Duodenal mucosa (tissue), 2 donors: ENCODE data around the gene BMAL2.

Experiments used
- H3K27ac ChIP-seq: one replicate; pipeline ENCODE4 v1.7.0; 2013; ENCODE audit warnings: low read depth, low read length
- H3K27me3 ChIP-seq, 2 donors: one replicate each; pipeline ENCODE4 v1.7.0; 2013; ENCODE audit warnings: low read length in 2 of 2, control low read depth in 1 of 2; ENCODE audit not compliant: insufficient read depth in 2 of 2, control insufficient read depth in 1 of 2
- H3K36me3 ChIP-seq, 2 donors: one replicate each; pipeline ENCODE4 v1.7.0; 2013; ENCODE audit warnings: low read length in 2 of 2, control low read depth in 1 of 2; ENCODE audit not compliant: insufficient read depth in 2 of 2, control insufficient read depth in 1 of 2
- H3K4me1 ChIP-seq, 2 donors: one replicate each; pipeline ENCODE4 v1.7.0; 2013; ENCODE audit warnings: low read length in 2 of 2, control low read depth in 1 of 2; ENCODE audit not compliant: insufficient read depth in 2 of 2, control insufficient read depth in 1 of 2
- H3K4me3 ChIP-seq, 2 donors: one replicate each; pipeline ENCODE4 v1.7.0; 2013; ENCODE audit warnings: low read length in 2 of 2, low read depth in 1 of 2
- H3K9ac ChIP-seq, 2 donors: one replicate each; pipeline ENCODE4 v1.7.0; 2013; ENCODE audit warnings: low read length in 2 of 2, low read depth in 1 of 2
- H3K9me3 ChIP-seq, 2 donors: one replicate each; pipeline ENCODE4 v1.7.0; 2013; ENCODE audit warnings: low read length in 2 of 2, control low read depth in 1 of 2; ENCODE audit not compliant: control insufficient read depth in 1 of 2

Gene BMAL2, protein sequence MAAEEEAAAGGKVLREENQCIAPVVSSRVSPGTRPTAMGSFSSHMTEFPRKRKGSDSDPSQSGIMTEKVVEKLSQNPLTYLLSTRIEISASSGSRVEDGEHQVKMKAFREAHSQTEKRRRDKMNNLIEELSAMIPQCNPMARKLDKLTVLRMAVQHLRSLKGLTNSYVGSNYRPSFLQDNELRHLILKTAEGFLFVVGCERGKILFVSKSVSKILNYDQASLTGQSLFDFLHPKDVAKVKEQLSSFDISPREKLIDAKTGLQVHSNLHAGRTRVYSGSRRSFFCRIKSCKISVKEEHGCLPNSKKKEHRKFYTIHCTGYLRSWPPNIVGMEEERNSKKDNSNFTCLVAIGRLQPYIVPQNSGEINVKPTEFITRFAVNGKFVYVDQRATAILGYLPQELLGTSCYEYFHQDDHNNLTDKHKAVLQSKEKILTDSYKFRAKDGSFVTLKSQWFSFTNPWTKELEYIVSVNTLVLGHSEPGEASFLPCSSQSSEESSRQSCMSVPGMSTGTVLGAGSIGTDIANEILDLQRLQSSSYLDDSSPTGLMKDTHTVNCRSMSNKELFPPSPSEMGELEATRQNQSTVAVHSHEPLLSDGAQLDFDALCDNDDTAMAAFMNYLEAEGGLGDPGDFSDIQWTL

DNA sequence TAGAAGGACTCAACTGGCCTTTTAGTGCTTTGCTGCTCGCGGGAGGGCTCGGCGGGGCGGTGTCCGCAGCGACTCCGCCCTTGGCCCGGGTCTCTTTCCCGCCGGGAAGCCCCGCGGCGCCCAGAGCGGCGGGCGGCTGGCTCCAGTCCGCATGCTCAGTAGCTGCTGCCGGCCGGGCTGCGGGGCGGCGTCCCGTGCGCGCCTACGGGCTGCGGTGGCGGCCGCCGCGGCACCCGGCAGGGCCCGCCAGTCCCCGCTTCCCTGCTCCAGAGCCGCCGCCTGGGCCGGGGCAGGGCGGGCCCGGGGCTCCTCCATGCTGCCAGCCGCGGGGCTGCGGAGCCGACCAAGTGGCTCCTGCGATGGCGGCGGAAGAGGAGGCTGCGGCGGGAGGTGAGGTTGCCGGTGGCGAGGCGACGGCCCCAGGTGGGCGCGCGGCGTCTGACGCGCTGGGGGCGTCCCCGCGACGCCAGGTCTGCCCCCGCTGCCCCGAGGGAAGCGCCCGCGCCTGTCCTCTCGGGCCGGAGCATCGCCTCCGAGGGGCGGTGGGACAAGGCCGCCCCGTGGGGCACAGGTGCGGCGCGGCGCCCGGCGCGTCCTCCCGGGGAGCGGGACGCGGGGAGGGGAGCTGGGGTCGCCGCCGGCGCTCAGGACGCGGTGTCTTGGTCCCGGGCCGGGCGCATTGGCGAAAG lies at the start of gene BMAL2:
BMAL2 (plus strand) TSS at position 123 of the 689 bp plus-strand sequence; CDS start at position 360, 237 bp downstream.
- Histone ChIP-seq H3K9me3 (no peaks in the 10 kb centered on the region), H3K27ac (no peak within 1 kb of the TSS), H3K4me3 (peak within 1 kb of the TSS; percentile 80 to 82), H3K36me3 (no peaks in the 10 kb centered on the region), H3K4me1 (peaks cover 18 to 32% of the 10 kb centered on the region in 2 donors), H3K27me3 (peaks cover 4 to 5% of the 10 kb centered on the region in 2 donors), H3K9ac (peak within 1 kb of the TSS; percentile 26 to 66)

DNA sequence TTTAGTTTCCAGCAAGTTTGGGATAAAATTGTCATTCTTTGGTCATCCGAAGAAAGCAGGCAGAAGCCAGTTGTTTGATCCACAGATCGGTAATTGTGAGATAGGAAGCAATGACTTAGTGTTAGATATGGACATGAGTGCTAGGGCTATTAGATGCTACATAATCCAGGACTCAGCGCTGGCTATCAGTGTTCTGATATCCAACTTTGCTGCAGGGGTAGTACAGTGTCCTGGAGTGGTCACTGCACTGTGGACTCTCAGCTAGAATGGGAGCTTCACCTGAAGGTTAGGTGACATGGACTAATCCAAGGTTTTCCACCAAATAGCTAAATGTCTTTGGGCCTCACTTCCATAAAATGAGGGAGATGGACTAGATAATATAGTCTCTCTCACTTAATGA lies 48.6 kb upstream of the BMAL2 start:
- H3K9me3 ChIP-seq = no peaks in the 10 kb centered on the region
- no peaks in the 10 kb centered on the region for H3K27me3 ChIP-seq
- H3K4me3 ChIP-seq = no peak overlapping the region
- peaks cover 8 to 37% of the 10 kb centered on the region in 2 donors for H3K4me1 ChIP-seq
- H3K9ac ChIP-seq = no peak overlapping the region
- no peaks in the 10 kb centered on the region for H3K36me3 ChIP-seq
- H3K27ac ChIP-seq = no peak overlapping the region

DNA sequence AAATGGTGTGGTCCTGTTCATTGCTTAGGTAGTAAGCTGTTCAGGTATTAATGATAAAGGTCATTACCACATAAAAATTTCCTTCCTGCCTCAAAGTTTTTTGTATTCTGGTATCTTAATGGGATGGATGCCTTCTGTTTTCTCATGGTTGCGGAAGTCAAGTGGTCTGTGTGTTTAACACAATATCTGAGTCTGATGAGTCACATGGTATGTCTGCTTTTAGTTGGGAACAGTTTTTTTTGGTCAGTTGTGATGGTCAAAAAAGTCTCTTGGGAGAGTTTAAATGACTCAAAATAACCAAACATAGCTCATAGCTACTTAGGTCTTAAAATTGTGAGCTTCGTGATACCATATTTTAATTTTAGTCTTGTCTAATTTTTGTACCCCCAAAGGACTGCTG lies 47.9 kb upstream of the BMAL2 start:
- H3K4me3 ChIP-seq = no peak overlapping the region
- no peaks in the 10 kb centered on the region for H3K27me3 ChIP-seq
- H3K27ac ChIP-seq = no peak overlapping the region
- H3K36me3 ChIP-seq = no peaks in the 10 kb centered on the region
- H3K9ac ChIP-seq = no peak overlapping the region
- H3K9me3 ChIP-seq = no peaks in the 10 kb centered on the region
- peaks cover 9 to 41% of the 10 kb centered on the region in 2 donors for H3K4me1 ChIP-seq

DNA sequence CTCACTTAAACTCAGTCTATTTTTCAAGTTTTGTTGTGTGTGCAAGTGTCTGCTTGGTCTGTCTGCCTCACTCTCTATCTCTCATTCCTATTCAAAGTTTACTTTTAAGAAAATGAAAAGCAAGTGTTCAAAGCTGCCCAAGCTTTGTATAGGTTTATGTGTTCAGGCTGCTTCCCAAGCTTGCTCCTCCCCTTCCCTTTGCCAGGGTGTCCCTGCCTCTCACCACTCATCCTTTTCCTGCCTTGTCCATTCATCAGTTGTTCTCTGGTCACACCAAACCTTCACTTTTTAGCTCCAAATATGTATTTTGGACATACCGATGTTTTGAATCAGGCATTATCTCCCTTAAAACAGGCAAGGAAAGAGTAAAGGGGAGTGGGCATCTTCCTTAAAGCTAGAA lies 47.2 kb upstream of the BMAL2 start:
- Histone ChIP-seq H3K36me3 (no peaks in the 10 kb centered on the region), H3K27ac (no peak overlapping the region), H3K4me3 (no peak overlapping the region), H3K9ac (no peak overlapping the region), H3K27me3 (no peaks in the 10 kb centered on the region), H3K9me3 (no peaks in the 10 kb centered on the region), H3K4me1 (peaks cover 10 to 41% of the 10 kb centered on the region in 2 donors)

DNA sequence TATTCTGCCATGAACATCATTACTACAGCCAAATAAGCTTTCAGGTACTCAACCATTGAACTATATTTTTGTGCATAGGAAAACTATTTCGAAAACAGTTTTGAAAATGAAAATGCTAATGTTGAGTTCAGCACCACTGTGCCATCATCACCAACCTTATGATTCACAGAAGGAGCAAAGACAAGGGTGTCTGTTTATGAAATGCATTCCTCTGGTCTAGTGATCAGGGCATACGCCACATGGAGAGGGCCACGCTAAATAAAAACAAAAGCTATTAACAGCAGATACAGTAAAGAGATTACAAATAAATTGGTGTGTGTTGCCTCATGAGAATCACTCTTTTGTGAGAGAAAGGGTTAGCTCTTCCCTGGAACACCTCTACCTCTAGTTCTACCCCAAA lies 43.2 kb upstream of the BMAL2 start:
- Histone ChIP-seq H3K27ac (no peak overlapping the region), H3K36me3 (no peaks in the 10 kb centered on the region), H3K9me3 (no peaks in the 10 kb centered on the region), H3K27me3 (no peaks in the 10 kb centered on the region), H3K4me1 (peaks cover 18 to 37% of the 10 kb centered on the region in 2 donors), H3K4me3 (no peak overlapping the region), H3K9ac (no peak overlapping the region)

DNA sequence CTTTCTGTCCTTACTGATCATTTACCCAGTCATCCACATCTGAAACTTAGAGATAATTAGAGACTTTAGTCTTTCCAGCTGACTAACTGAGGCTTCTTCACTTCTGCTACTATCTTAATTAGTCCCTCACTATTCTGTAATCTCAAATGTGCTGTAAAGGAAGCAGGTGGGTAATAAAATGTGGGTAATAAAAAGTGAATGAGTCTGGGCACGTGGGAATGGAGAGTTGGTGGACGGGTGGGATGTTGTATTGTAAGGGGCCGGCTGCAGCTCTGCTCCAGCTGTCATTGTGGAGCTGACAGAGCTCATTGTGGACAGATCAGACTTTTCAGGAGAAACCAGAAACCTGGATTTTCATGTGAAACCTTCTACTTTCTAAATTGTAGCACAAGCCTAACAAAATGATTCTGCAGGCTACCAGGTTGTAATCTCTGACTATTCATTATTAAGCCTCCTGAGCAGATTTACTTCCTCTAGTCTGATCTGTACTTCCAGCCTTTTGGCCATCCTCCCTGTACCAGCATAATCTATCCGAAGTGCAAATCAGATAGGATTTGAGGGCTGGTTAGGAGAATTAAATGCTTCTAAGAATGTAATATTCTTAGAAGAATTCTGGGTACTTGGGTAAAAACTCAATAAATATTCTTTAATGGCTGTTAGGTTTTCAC lies 42.0 kb upstream of the BMAL2 start:
- H3K27ac ChIP-seq = no peak overlapping the region
- no peaks in the 10 kb centered on the region for H3K36me3 ChIP-seq
- peaks cover 18 to 37% of the 10 kb centered on the region in 2 donors for H3K4me1 ChIP-seq
- H3K9ac ChIP-seq = no peak overlapping the region
- no peaks in the 10 kb centered on the region for H3K9me3 ChIP-seq
- no peaks in the 10 kb centered on the region for H3K27me3 ChIP-seq
- H3K4me3 ChIP-seq = no peak overlapping the region

DNA sequence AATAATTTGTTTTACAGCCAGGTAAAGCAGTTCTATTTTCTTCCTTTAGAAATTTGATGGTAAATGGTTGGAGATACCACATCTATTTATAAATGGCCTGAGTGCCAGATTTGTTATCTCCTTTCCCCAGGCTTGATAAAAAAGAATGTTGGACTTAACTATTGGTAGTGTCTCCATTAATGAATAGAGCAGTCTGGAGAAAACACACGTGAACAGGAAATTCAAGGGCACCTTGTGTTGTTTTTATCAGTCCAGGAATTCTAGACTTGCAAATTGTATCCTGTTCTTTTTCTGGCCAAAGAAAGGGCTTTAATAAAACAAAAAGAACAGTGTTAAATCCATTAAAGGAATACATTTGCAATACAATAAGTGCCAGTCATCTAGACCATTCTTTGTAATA lies 40.8 kb upstream of the BMAL2 start:
- no peaks in the 10 kb centered on the region for H3K9me3 ChIP-seq
- no peak overlapping the region for H3K4me3 ChIP-seq
- no peak overlapping the region for H3K9ac ChIP-seq
- H3K4me1 ChIP-seq = peaks cover 18 to 37% of the 10 kb centered on the region in 2 donors
- H3K27me3 ChIP-seq = no peaks in the 10 kb centered on the region
- H3K36me3 ChIP-seq = no peaks in the 10 kb centered on the region
- no peak overlapping the region for H3K27ac ChIP-seq

DNA sequence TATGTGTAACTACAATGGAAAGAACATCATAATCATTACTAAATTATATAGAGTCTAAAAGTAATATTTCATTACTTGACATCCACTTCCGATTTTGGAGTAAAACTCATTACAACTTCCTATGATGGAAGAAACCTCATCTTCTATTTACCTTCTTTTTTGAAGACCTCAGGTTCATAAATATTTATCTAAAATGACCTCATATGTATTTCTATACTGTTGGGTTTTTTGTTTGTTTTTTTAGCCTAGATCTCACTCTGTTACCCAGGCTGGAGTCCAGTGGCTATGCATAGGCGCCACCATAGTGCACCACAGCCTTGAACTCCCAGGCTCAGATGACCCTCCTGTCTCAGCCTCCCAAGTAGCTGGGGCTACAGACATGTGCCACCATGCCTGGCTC lies 39.9 kb upstream of the BMAL2 start:
- H3K9ac ChIP-seq = no peak overlapping the region
- H3K4me3 ChIP-seq = no peak overlapping the region
- H3K9me3 ChIP-seq = no peaks in the 10 kb centered on the region
- H3K27ac ChIP-seq = no peak overlapping the region
- peaks cover 0 to 1% of the 10 kb centered on the region in 2 donors for H3K36me3 ChIP-seq
- H3K27me3 ChIP-seq = no peaks in the 10 kb centered on the region
- H3K4me1 ChIP-seq = peaks cover 18 to 37% of the 10 kb centered on the region in 2 donors

DNA sequence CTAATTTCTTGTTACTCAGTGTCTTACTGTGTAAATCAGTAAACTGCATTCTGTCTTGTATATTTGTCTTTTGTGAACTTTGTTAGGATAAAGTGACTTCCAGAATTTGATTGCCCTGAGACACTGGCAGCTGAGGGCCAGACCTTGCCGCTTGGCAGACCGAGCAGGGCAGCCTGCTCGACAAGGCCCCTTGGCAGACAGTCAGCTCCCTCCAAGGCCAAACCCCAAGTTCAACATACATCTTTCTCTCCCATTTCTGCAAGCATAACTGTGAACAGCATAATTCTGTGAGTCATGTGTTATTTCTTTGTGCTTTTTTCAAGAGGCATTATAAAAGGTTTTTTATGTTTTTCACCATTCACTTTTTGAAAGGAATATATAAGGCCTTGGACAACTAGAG lies 39.2 kb upstream of the BMAL2 start:
- Histone ChIP-seq H3K4me3 (no peak overlapping the region), H3K9me3 (no peaks in the 10 kb centered on the region), H3K9ac (no peak overlapping the region), H3K36me3 (peaks cover 0 to 6% of the 10 kb centered on the region in 2 donors), H3K4me1 (peaks cover 18 to 37% of the 10 kb centered on the region in 2 donors), H3K27me3 (no peaks in the 10 kb centered on the region), H3K27ac (no peak overlapping the region)
